Activated effector memory CD4-positive, alpha-beta T cell treated with Interleukin-2 at 50 U/mL for 16 hours (primary cell): ENCODE measurements around the gene SLC2A11.

Experiments
- DNase-seq: peaks from one replicate; pipeline ENCODE4 v3.0.0-alpha.2; 2020

Gene SLC2A11, protein sequence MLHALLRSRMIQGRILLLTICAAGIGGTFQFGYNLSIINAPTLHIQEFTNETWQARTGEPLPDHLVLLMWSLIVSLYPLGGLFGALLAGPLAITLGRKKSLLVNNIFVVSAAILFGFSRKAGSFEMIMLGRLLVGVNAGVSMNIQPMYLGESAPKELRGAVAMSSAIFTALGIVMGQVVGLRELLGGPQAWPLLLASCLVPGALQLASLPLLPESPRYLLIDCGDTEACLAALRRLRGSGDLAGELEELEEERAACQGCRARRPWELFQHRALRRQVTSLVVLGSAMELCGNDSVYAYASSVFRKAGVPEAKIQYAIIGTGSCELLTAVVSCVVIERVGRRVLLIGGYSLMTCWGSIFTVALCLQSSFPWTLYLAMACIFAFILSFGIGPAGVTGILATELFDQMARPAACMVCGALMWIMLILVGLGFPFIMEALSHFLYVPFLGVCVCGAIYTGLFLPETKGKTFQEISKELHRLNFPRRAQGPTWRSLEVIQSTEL

DNA sequence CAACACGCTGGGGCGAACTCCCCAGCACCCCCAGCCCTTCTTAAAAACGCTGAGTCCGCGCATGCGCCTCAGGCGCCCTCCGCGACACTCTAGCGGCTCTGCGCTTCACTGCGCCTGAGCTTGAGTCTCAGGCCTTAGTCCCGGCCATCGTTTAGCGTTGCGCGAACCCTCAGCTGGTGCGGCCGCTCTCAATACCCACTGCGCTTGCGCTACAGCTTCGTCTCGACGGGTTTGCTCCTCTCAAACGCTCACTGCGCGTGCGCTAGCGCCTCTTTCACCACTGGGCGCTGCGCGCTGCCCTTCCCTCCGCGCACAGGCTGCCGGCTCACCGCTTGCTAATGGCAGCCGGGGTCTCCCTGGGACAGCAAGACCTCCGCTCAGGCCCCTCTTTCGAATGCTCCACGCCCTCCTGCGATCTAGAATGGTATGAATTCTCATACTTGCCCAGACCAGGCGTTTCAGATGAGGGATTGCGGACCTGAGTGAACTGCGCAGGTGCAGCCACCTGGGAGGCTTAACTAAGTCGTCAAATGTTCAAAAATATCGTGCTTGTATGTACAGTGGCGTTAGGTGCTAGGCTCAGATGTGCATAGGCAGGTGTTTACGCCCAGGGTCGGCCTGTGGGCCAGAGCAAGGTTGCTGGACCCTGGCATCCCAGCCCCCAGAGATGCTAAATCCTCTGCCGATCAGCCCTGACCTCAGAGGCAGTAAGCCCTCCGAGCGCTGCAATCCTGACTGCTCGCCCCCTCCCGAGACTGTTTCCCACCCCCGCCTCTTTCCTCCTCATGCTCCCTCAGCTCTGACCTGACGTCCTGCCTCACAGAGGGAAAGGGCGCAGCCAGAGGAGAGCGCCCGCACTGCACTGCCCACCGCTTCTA lies at the start of gene SLC2A11:
SLC2A11 (plus strand) TSS at position 270 of the 878 bp plus-strand sequence; CDS start at position 395, 125 bp downstream.
- DNase-seq: peak; percentile 88

DNA sequence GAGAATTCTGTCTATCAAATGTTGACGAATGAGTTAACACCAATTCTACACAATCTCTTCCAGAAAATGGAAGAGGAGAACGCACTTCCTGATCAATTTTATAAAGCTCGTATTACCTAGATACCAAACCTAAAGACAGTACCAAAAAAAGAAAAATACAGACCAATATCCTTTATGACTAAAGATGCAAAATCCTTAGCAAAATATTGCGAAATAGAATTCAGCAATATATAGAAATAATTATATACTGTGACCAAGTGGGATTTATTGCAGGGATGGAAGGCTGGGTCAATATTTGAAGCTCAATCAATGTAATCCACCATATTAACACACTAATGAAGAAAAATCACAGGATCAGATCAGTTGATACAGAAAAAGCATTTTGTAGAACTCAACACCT lies 45.3 kb upstream of the SLC2A11 start:
- DNase-seq: no peak

DNA sequence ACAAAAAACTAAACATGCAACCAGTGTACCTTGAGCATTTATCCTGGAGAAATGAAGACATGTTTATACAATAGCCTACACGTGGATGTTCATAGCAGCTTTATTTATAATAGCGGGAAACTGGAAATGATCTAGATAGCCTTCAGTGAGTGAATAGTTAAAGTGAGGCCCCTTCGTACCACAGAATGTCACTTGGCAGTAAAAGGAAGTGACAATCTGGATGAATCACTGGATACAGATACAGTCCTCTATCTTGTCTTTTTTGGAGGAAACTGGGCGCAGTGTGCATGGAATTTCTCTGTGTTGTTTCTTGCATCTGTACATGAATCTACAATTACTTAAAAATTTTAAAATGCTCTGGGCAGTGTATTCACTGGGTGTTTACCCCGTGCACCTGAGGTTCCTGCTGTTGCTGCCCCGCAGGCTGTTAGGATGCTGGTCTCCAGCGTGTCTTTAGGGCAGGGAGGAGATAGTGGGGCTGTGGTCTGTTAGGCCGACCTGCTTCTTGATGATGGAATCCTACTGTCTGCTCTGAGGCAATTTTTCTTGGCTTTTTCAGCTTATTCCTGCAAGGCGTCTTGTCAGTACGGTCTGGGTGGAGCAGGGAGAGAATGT lies 42.0 kb upstream of the SLC2A11 start:
- DNase-seq: no peak

DNA sequence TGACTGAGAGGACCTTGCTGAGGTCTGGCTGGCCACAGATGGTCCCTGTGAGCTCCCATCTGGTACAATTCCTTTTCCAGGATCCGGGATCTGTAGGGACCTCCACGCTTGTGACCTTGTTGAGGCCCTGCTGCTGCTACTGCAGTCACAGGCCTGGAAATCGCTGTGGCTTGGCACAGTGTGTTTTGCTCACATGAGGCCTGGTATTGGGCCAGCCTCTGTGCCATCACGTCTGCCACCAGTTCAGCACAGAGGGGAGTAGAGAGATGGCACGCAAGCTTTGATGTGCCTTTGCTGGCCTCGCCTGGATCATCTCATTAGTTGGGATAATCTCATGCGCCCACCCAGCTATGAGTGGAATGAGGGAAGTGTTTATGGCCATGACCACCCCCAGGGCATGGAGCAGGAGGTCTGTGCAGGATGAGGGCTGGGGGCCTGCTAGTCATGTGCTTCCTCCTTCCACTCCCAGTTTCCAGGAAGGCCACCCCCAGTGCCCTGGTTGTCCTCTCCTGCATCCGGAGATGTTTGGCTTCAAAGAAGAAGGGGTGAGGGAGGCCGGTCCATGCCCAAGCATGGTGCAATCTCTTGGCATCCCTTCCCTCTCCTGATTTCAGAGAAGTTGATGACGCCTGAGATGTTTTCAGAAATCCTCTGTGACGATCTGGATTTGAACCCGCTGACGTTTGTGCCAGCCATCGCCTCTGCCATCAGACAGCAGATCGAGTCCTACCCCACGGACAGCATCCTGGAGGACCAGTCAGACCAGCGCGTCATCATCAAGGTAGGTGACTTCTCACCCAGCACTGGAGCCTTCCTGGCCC lies 41.3 kb upstream of the SLC2A11 start:
- no peak for DNase-seq

GRCh38 chr22:23817146-23817545 lies 40.5 kb upstream of the SLC2A11 start:
- DNase-seq: no peak

DNA sequence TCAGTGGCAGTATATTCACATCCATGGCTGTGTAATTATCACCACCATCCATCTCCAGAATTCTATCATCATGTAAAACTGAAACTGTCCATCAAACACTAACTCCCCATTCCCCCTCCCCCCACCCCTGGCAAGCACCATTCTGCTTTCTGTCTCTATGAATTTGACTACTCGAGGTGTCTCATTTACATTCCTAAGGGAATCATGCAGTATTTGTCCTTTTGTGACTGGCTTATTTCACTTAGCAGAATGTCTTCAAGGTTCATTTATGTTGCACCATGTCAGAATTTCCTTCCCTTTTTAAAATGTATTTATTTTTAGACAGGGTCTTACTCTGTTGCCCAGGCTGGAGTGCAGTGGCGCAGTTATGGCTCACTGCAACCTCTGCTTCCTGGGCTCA lies 39.1 kb upstream of the SLC2A11 start:
- no peak for DNase-seq

DNA sequence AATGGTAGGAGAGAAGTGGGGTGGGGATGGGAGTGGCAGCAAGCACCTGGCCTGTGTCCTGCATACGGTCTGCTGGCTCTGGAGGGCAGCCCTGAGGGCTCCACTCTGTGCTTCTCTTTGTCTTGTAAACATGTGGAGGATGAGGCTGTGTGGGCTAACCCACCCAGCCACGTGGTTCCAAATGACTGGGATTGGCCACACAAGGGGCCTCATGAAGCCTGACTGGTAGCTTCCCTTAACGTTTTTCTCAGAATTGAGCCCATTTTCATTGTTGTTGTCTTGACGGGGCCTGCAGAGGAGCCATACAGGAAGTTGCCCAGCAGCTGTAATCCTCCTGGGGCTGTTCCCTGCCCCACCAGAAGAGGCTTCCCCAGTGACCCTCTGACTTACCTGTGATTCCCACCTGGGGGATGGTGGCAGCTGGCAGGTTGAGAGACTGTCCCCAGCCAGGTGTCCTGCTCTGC lies 36.9 kb upstream of the SLC2A11 start:
- DNase-seq: no peak

DNA sequence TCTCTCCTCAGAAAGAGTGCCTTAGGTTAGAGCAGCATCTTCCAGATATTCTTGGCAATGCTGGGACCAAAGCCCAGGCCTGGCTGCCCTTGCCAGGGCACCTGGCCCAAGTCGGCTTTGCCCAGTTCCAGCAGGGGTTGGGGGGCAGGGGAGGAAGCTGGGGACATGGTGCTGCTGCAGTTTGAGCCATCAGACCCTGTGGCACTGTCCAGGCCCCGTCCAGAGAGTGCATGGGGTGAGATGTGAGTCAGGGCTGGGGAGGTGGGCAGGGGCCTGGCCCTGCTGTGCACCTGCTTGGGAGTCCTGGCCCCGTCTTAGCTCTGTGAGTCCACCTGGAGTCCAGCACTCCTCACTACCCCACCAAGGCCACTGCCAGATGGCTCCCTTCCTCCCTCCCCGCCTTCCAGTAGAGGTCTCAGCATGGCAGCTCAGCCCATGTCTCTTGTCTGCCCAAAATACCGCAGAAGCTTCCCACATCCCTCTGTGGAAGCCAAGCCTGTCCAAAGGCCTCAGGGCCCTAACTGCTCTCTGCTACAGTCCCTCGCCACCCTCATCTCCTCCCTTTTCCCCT lies 35.5 kb upstream of the SLC2A11 start:
- no peak for DNase-seq

- DNase-seq: no peak
Observed at GRCh38 chr22:23823331-23823791, 34.3 kb upstream of the SLC2A11 start.

DNA sequence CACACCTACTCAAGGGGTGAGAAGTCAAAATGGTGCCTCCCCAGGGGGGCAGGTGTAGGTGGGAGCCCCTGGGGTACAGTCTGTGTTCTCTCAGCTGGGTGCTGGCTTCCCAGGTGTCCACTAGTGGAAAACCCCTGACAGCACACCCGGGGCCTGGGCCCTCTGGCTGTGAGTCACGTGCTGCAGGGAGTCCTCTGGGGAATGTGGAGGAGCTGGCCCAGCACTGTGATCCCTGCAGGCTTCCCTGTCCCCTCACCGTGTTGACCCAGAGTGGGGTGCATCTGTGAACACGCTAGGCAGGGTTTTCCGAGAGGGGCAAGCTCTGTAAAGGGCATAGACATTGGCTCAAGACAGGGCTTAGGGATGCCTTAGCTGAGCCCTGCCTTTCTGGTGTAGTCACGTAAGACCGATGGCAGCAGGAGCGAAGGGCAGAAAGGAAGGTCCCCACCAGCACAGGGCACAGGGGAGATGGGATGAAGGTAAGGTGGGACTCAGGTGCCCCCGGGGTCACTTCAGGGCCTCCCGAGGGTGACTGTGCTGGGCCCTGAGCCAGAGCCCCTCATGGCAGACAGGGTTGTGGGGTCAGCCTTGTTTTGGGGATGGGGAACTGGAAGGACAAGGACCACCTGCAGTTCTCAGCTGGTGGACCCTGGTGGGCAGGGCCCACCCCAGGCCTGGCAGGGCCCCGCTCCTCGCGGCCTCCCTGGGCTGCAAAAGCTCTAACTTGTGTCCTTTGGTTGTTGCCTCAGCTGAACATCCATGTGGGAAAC lies 33.0 kb upstream of the SLC2A11 start:
- no peak for DNase-seq

GRCh38 chr22:23825246-23825905 lies 32.3 kb upstream of the SLC2A11 start:
- DNase-seq: no peak

- DNase-seq: no peak
Observed at GRCh38 chr22:23826510-23827350, 30.9 kb upstream of the SLC2A11 start.

GRCh38 chr22:23827351-23827995 lies 30.2 kb upstream of the SLC2A11 start:
- no peak for DNase-seq

- DNase-seq: no peak
Observed at GRCh38 chr22:23828800-23829680, 28.6 kb upstream of the SLC2A11 start.

DNA sequence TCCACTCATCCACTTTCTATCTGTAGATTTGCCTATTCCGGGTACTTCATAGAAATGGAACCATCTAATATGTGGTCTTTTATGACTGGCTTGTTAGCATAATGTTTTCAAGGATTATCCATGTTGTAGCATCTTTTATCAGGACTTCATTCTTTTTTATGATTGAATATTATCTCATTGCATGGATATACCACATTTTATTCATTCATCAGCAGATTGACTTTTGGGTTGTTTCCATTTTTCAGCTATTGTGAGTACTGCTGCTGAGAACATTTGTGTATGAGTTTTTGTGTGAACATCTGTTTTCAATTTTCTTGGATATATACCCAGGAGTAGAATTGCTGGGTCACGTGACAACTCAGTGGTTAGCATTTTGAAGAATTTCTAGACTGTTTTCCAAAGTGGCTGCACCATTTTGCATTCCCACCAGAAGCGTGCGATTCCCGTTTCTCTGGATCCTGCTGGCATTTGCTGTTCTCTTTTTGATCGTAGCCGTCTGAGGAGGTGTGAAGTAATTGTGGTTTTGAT lies 27.8 kb upstream of the SLC2A11 start:
- DNase-seq: no peak

- no peak for DNase-seq
Observed at GRCh38 chr22:23831261-23831660, 26.4 kb upstream of the SLC2A11 start.

- DNase-seq: no peak
Observed at GRCh38 chr22:23831781-23832180, 25.9 kb upstream of the SLC2A11 start.
